Measurements from ENCODE around the gene CTTN.

Gene CTTN

DNA sequence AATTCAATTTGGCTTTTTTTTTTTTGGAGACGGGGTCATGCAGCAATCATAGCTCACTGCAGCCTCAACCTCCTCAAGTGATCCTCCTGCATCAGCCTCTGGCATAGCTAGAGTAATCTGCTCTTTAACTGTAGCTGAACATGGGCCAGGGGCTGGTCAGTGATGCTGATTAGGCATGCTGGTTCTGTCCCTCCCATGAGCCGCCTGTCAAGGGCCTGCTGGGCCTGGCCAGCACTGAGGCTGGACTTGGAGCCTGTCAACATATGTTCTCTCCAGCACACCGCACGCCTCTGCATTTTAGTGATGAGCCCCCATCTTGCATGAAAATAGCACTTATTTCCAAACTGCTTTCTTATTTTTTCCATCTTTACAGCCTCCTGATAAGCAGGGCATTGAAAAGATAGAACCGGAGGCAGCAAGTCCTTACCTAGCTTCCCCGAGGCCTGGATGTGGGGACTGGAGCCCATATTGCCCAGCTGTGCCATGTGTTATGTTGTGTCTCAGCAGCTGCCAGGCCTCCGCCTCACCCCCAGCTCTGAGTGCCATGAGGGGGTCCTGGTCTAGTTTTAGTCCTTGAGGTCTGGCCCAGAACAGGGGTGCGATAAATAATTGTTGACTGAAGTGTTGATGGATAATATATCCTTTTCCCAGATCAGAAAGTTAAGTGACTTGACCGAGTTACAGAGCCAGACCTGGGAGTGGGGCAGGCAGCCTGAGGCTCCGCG lies 80.0 kb downstream of the CTTN start:
- H3K4me3 ChIP-seq (ENCODE audit: low read depth, low read length), result no peak overlapping the region
- TF ChIP-seq, protein P1, sequence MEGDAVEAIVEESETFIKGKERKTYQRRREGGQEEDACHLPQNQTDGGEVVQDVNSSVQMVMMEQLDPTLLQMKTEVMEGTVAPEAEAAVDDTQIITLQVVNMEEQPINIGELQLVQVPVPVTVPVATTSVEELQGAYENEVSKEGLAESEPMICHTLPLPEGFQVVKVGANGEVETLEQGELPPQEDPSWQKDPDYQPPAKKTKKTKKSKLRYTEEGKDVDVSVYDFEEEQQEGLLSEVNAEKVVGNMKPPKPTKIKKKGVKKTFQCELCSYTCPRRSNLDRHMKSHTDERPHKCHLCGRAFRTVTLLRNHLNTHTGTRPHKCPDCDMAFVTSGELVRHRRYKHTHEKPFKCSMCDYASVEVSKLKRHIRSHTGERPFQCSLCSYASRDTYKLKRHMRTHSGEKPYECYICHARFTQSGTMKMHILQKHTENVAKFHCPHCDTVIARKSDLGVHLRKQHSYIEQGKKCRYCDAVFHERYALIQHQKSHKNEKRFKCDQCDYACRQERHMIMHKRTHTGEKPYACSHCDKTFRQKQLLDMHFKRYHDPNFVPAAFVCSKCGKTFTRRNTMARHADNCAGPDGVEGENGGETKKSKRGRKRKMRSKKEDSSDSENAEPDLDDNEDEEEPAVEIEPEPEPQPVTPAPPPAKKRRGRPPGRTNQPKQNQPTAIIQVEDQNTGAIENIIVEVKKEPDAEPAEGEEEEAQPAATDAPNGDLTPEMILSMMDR (IDR thresholded peaks at IDR 0.05; ENCODE audit: low read depth, low read length), result no peak

DNA sequence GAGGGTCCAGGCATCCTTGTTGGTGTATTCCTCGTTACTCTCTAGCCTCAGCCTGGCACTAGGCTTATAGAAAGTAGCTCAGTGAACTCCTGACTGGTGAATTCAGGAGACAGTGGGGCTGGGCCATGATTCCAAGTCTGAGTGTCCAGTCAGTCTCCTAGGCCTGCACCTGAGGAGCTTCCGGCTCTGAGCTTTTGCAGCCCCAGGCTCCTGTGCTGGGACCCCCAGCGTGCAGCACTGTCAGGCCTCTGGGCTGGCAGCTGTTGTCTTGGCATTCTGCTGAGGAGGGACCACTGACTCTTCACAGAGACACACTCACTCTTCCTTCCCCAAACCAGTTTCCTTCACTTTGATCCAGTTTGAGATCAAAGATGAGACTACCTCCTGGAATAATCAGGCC lies 82.4 kb downstream of the CTTN start:
- H3K4me3 ChIP-seq (ENCODE audit: low read depth, low read length), result no peak overlapping the region
- TF ChIP-seq, protein P1 (IDR thresholded peaks at IDR 0.05; ENCODE audit: low read depth, low read length), result no peak

DNA sequence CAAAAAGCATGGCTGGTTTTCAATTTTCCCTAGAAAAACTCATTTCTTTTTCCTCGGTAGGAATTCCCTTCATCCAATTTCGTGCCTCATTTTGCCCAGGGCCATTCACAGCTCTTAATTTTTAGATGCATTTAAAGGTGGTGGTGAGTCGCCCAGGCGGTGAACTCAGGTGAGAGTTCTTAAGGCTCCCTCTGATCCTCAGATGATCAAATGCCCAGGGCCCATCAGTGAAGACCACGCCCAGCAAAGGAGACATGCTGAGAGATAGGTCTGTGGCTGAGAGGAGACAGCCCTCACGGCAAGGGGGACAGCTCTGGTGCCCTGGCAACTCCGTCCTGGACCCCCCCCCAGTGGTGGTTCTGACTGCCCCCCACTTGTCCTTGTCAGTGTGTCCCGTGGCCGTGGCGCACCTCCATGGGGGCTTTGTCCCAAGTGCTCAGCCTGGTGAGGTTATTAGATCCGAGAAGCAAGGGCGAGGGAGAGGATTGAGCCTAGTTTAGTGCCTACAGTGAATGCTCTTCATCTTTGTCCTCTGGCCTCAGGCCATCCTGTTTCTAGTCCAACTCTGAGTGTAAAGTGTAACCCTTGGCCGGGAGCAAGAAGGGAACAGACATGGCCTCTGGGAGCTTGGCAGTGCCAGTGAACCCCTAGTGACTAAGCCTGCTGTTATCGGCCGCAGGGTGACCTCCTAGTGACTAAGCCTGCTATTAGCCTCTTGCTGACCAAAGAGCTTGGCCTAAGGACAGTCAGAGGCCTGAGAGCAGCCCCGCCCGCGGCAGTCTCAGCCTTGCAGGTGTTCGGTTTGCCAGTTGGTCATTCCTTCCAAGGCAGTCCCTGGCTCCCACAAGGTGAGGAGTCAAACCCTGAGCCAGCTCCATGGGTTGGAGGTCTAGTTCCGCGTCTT lies 83.5 kb downstream of the CTTN start:
- TF ChIP-seq, protein P1 (IDR thresholded peaks at IDR 0.05; ENCODE audit: low read depth, low read length), result no peak

GRCh38 chr11:70482529-70482917 lies 84.2 kb downstream of the CTTN start:
- TF ChIP-seq, protein P1 (IDR thresholded peaks at IDR 0.05; ENCODE audit: low read depth, low read length), result no peak

More for the DNA sequence above, 83.5 kb downstream of the CTTN start:
- H3K4me3 ChIP-seq (ENCODE audit: low read depth, low read length), result no peak overlapping the region

DNA sequence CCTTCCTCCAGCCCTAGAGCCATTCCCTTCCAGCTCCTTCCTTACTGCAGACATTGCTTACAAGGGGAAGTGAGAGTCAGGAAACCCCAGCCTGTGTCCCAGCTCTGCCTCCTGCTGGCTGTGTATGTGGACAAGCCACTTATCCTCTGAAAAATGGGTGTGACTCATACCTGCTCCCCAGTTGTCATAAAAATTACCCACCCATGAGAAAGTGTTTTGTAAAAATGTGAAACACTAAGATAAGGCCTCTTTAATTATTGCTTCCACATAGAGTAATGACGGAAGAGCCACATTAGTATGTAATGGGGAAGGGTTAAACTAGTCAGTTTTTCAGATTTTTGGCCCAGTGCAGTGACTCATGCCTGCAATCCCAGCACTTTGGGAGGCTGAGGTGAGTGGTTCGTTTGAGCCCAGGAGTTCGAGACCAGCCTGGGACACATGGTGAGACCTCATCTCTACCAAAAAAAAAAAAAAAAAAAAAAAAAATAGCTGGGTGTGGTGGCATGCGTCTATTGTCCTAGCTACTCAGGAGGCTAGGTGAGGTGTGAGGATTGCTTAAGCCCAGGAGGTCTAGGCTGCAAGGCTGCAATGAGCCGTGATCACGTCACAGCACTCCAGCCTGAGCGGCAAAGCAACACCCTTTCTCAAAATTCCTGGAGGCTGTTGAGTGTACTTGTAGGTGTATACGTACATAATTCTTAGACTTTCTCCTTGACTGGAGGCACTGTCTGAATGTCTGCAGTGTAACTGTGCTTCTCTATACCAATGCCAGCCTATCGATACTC lies 84.9 kb downstream of the CTTN start:
- no peak overlapping the region for H3K4me3 ChIP-seq (ENCODE audit: low read depth, low read length)
- TF ChIP-seq, protein P1 (IDR thresholded peaks at IDR 0.05; ENCODE audit: low read depth, low read length), result peak; percentile 63

More at GRCh38 chr11:70482529-70482917, 84.2 kb downstream of the CTTN start:
- H3K4me3 ChIP-seq (ENCODE audit: low read depth, low read length), result no peak overlapping the region

- H3K4me3 ChIP-seq (ENCODE audit: low read depth, low read length), result no peak overlapping the region
- TF ChIP-seq, protein P1 (IDR thresholded peaks at IDR 0.05; ENCODE audit: low read depth, low read length), result no peak
Measured at GRCh38 chr11:70483917-70484316, 85.6 kb downstream of the CTTN start.

Measured in WI38 (cell line).